PC-9 (cell line): ENCODE measurements around the gene TAF11L9. TPM values are rescaled to one million over a fixed set of nuclear protein-coding genes. Genes with fewer than 3 reads are reported as not detected.

Experiments
- total RNA-seq: library from RNA; stranded (reverse); gene quantifications from 2 replicates; pipeline ENCODE4 v1.2.3, GENCODE V29; 2021

The TAF11L9 gene
- total RNA-seq, 1 experiment from 2014 or later = not detected

Other genes starting within 250 kb of the TAF11L9 start
- not detected in 2 replicates for gene TAF11L2, start 96.2 kb downstream of the TAF11L9 start, total RNA-seq
- gene TAF11L3, start 76.0 kb downstream of the TAF11L9 start, total RNA-seq = not detected in 2 replicates
- not detected in 2 replicates for gene TAF11L4, start 72.6 kb downstream of the TAF11L9 start, total RNA-seq
- not detected in 2 replicates for gene TAF11L5, start 69.2 kb downstream of the TAF11L9 start, total RNA-seq
- gene TAF11L6, start 65.7 kb downstream of the TAF11L9 start, total RNA-seq = not detected in 2 replicates
- gene TAF11L7, start 8.6 kb downstream of the TAF11L9 start, total RNA-seq = not detected in 2 replicates
- not detected in 2 replicates for gene TAF11L8, start 3.4 kb downstream of the TAF11L9 start, total RNA-seq
- gene TAF11L10, start 3.4 kb upstream of the TAF11L9 start, total RNA-seq = not detected in 2 replicates
- gene TAF11L11, start 9.8 kb upstream of the TAF11L9 start, total RNA-seq = not detected in 2 replicates
- not detected in 2 replicates for gene TAF11L12, start 16.0 kb upstream of the TAF11L9 start, total RNA-seq
- gene TAF11L13, start 37.7 kb upstream of the TAF11L9 start, total RNA-seq = not detected in 2 replicates
- not detected in 2 replicates for gene TAF11L14, start 40.1 kb upstream of the TAF11L9 start, total RNA-seq